KG1 (cell line): ENCODE data around the gene ADAM22.
"Not testable (repeated sequence)": the region's sequence is repeated elsewhere in the genome, so short reads cannot be mapped to it uniquely, and the experiment has no call there.

ENCODE experiments used
- DNase-seq: peaks from one replicate; lab custom pipeline; 2025; lab: John Stamatoyannopoulos, UW

The ADAM22 gene

GRCh38 chr7:87933953-87934698, at the start of gene ADAM22:
ADAM22 (plus strand) TSS chr7:87934251; CDS start chr7:87934466, 215 bp downstream.
- peak; percentile 73 for DNase-seq

GRCh38 chr7:87885018-87885417, 49.0 kb upstream of the ADAM22 start:
- DNase-seq = no peak

- DNase-seq = no peak
These were observed 47.2 kb upstream of the ADAM22 start for GRCh38 chr7:87886875-87887274.

GRCh38 chr7:87895363-87895762, 38.7 kb upstream of the ADAM22 start:
- no peak for DNase-seq

GRCh38 chr7:87899255-87899654, 34.8 kb upstream of the ADAM22 start:
- no peak for DNase-seq

GRCh38 chr7:87907136-87907906, 26.7 kb upstream of the ADAM22 start:
- DNase-seq = not testable (repeated sequence)

GRCh38 chr7:87908814-87909213, 25.2 kb upstream of the ADAM22 start:
- not testable (repeated sequence) for DNase-seq

- DNase-seq = no peak
These were observed 21.9 kb upstream of the ADAM22 start for GRCh38 chr7:87912121-87912520.

GRCh38 chr7:87918740-87919139, 15.3 kb upstream of the ADAM22 start:
- DNase-seq = no peak

GRCh38 chr7:87919875-87920274, 14.2 kb upstream of the ADAM22 start:
- DNase-seq = no peak

GRCh38 chr7:87920578-87920977, 13.5 kb upstream of the ADAM22 start:
- no peak for DNase-seq

- not testable (repeated sequence) for DNase-seq
These were observed 11.2 kb upstream of the ADAM22 start for GRCh38 chr7:87922759-87923395.

- DNase-seq = no peak
These were observed 7.2 kb upstream of the ADAM22 start for GRCh38 chr7:87926581-87927461.

GRCh38 chr7:87933605-87933952, 472 bp upstream of the ADAM22 start:
- DNase-seq = peak; percentile 73

- DNase-seq = no peak
These were observed 790 bp downstream of the ADAM22 start for GRCh38 chr7:87934699-87935383.

GRCh38 chr7:87935384-87935706, 1.3 kb downstream of the ADAM22 start:
- no peak for DNase-seq

GRCh38 chr7:87941138-87941537, 7.1 kb downstream of the ADAM22 start:
- DNase-seq = no peak

- DNase-seq = no peak
These were observed 10.5 kb downstream of the ADAM22 start for GRCh38 chr7:87944547-87944946.

GRCh38 chr7:87945926-87946325, 11.9 kb downstream of the ADAM22 start:
- DNase-seq = not testable (repeated sequence)

- DNase-seq = no peak
These were observed 14.3 kb downstream of the ADAM22 start for GRCh38 chr7:87948371-87948770.

- DNase-seq = no peak
These were observed 25.3 kb downstream of the ADAM22 start for GRCh38 chr7:87959336-87959735.
